NCI-H1436 (cell line): ENCODE results near the gene SYT11.
"Not testable (repeated sequence)": the region's sequence is repeated elsewhere in the genome, so short reads cannot be mapped to it uniquely, and the experiment has no call there.

Experiments
- DNase-seq: peaks from one replicate; lab custom pipeline; 2025; lab: John Stamatoyannopoulos, UW

Gene SYT11

DNA sequence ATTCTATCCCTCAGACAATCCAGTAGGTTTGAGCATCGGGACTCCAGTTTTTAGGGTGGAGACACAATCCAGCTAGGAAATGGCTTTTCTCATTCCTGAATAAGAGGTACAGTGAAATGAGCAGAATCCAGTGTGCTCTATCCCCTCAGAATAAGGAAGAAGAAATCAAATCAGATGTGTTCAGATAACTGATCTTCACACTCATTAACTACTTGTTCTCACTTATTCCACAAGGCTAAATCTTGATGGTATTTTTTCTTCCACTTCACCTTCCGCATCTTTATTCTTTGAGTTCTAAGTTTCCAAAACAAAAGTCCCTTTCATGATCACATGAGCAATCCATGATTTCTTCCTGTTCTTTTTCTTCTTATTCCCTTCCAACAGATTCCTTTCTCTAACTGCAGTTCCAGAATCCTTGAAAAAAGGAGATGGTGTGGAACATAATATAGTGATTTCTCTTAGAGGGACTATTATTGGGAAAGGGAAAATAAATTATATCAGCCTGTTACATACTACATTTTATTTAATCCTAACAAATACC is 1.7 kb downstream of the SYT11 start:
- DNase-seq: no peak

DNA sequence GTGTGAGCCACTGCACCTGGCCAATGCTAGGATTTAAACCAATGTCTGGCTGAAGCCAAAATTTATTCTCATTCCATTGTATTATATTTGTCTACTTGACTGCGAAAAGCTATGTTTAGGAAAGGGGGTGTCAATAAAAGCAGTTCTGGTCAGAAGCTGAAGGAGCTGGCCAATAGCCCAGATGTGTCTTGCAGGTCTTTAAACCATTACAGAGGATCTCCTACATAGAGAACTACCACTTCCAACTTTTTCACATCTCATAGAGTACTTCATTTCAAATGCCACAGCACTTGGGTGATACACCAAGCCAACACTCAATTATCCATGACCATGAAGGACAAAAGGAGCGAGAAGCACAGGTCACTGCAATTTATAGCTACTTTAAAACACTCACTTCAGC is 2.5 kb downstream of the SYT11 start:
- no peak for DNase-seq

DNA sequence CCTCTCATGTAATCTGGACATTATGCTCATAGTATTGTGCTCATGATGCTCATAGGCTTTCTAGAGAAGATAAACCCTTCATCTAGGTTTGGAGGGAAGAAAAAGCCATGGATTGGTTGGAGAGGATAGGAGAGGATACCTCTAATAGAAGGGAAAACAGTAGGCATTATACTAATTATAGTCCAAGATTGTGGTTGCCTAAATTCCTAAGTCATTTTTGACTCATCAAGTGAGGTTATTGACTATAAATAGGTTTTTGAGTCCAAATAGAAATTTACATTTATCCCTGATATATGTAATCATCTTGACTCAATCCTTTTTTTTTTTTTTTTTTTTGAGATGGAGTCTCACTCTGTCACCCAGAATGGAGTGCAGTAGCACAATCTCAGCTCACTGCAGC is 5.0 kb downstream of the SYT11 start:
- no peak for DNase-seq

DNA sequence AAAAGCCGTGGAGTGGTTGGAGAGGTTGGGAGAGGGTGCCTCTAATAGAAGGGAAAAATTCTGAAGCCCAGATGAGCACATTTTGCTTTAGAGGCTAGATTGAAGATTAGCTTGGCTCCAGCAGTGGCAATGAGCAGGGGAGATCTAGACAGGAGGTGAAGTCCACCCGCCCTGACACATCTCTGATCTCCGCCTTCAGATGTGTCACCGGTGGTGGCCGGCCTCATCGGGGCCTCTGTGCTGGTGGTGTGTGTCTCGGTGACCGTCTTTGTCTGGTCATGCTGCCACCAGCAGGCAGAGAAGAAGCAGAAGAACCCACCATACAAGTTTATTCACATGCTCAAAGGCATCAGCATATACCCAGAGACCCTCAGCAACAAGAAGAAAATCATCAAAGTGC is 8.4 kb downstream of the SYT11 start:
- no peak for DNase-seq

DNA sequence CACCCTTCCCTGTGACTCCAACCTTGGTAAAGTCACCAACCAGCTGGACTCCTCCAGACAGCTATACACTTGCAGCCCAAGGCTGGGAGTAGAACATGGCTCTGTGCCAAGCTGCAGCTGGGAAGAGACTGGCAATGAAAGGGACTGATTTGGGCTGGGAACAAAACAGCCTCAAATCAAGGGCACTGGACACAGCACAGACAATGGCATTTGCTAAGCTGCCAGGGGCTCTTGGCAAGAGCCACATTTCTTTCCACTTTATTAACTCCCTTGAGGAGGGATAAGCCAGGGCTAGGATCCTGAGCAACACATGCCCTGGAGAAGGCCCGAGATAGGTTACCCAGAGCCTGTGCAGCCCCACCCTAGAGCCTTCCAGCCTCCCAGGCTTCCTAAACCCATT is 12.0 kb downstream of the SYT11 start:
- DNase-seq: no peak

DNA sequence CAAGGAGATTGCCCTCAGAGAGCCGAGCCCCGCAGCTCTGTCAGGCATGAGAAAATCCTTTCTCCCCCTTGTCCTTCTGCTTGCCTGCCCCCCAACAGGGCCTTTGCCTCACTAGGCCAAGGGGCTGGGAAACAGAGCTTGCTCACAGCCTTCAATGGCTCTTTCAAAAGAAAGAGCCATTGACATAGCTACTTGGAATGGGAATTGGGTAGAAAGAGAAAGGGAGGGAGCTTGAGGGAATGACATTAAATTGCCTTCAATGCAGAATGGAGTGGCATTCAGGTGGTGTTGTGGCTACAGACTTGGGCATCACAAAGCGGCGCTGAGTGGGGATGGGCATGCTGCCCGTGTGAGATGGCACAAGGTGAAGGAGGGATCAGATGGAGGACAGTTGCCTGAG is 13.2 kb downstream of the SYT11 start:
- no peak for DNase-seq

DNA sequence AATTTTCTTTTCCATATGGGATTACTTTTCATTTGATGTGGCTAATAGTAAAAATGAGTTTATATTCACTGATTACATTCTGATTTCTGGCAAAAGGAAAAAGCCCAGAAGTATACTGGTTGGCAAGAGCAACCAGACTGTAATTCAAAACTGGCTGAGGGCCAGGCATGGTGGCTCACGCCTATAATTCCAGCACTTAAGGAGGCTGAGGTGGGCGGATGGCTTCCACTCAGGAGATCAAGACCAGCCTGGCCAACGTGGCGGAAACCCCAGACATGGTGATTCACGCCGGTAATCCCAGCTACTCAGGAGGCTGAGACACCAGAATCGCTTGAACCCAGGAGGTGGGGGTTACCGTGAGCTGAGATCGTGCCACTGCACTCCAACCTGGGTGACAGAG is 14.5 kb downstream of the SYT11 start:
- no peak for DNase-seq

DNA sequence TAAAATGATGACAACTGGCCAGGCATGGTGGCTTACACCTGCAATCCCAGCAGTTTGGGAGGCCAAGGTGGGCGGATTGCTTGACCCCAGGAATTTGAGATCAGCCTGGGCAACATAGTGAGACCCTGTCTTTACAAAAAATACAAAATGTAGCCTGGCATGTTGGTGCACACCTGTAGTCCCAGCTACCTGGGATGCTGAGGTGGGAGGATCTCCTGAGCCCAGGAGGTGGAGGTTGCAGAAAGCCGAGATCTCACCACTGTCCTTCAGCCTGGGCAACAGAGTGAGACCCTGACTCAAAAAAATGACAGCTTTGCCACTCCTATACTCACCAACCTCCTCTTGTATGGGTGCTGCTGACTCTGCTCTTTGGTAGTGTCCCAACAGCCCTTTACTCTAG is 18.6 kb downstream of the SYT11 start:
- DNase-seq: no peak

DNA sequence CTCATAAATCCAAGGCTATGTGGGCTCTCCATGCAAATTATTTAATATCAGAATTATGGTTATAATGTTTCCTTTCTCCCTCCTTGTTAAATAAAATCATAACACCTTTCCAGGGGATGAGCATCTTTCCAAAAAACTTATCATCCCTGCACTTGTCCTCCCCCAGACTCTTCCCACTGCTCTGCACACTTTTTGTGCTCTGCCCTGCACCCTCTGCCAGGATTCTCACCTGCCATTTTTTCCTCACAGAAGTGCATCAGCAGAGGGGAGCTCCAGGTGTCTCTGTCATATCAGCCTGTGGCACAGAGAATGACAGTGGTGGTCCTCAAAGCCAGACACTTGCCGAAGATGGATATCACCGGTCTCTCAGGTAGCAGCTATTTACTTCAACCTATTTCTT is 20.9 kb downstream of the SYT11 start:
- no peak for DNase-seq

DNA sequence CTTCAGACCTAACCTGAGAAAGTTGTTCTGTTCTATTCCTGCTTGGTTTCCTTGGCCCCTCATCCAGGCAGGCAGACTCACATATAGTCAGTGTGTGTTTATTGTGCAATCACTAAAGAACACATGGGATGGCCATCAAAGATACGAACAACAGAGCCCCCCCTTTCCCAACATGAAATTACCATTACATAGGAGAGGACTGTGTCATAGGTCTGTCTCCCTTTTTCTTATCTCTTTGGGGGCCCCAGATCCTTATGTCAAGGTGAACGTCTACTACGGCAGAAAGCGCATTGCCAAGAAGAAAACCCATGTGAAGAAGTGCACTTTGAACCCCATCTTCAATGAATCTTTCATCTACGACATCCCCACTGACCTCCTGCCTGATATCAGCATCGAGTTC is 21.6 kb downstream of the SYT11 start:
- no peak for DNase-seq

DNA sequence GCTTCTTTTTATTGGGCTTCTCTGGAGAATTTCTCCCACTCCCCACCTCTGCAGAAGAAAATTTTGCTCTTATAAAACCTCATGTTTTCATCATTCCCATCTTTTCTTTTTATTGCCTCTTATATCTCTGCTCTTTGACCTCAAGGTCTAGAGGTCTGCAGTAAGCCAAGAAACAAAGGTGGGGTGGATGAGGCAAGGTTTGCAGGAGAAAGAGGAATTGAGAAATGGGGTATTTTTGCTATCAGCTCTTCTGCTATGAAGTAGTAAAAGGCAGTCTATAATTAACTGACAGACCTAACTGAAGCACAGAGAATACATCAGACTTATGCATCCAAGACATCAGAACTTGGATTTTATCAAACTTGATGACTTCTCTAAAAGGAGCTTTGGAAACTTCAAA is 22.9 kb downstream of the SYT11 start:
- DNase-seq: no peak

DNA sequence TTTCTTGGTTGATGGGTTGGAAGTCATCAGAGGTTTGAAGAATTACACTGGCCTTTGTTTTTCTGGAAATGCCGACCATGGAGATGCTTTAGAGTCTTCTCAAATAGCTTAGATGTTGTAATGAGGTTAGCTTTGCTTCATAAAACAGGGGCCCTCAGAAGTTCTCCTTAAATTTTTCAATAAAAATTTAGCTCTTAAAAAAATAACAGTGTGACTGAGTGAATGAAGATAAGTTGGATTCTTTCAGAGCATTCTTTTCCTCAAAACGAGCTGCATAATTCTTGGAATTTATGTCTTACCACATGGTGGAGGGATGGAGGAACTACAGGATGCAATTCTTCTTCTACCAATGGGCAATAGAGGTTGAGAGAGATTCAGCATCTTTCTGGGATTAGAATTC is 23.4 kb downstream of the SYT11 start:
- DNase-seq: no peak

DNA sequence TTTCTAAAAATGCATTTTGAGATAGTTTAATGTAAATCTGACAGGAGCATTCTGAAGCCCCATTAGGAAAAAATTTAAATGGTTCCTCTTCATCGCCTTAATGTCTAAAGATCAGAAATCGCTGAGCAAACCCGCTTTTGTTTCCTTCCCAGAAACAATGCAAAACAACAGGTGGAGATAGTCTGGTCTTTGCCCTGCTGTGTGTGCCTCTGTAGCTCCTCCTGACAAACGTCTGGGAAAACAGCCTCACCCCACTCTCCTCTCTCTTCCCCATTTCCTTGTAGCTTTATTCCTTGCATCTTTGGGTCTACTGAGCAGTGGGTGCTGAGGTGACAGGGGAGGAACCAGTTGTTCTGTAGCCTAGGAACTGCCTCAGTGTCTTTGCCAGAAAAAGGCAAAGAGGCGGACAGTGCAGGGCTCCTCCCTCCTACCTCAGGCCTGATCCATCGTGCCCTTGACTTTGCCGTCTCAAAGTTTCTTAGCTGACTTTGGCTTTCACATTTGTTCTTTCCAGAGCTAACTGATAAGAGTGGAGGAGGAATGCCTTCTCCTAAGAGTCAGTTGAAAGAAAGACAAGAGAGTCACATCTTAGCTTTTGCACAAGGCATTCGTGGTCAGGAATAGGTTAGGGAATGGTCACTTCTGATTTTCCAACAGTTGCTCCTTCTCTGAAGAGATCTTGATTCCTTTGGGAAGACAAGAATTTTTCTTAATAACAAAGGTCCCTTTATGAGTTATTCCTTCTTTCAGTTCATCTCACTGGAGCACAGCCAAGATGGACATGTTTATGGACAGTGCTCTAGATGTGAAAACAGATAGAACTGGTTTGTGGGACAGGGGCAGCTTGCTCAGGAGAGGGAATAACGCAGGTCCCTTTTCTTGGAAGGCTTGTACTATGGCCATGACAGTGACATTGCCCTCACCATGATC is 24.9 kb downstream of the SYT11 start:
- no peak for DNase-seq

DNA sequence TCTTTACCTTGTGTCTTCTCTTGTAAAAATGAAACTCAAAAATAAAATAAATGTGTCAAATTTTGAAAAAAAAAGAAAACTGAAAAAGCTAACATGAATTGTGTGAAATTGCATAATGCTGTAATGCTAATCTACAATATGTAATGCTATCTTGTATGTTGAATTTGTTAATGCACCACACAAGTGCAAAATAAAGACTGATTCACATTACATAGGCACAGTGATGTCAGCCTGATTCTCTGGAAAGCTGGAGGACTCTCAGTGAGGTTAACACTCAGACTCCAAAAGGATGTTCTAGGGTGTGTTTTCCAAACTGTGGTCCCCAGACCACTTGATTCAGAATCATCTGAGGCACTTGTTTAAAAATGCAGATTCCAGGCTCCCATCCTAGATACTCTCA is 25.6 kb downstream of the SYT11 start:
- no peak for DNase-seq

DNA sequence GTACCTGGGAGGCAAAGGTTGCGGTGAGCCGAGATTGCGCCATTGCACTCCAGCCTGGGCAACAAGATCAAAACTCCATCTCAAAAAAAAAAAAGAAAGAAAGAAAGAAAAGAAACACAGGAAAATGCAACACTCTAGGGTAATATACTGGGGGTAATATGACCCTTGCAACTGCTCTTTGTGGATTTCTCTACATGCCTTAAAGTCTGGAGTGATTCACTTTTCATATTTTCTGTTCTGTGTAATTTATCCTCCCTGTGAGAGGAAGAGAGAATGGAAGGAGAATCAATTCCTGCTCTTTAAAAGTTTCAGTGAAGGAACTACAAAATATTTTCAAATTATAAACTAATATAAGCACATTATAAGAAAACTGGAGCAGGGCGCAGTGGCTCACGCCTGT is 29.1 kb downstream of the SYT11 start:
- DNase-seq: no peak

DNA sequence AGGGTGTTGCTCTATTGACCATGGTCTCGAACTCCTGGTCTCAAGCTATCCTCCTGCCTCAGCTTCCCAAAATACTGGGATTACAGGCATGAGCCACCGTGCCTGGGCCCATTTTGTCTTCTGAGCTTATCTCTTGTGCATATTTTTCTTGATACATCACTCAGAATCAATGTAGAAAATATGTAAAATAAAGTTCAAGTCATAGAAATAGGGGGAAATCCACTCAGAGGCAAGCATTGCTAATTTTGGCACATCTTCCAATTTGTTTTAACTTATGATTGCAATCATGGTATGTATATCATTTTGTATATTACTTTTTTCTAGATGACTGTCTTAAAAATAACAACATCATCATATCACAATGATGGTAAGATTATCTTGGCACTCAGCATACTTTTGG is 30.2 kb downstream of the SYT11 start:
- DNase-seq: no peak

DNA sequence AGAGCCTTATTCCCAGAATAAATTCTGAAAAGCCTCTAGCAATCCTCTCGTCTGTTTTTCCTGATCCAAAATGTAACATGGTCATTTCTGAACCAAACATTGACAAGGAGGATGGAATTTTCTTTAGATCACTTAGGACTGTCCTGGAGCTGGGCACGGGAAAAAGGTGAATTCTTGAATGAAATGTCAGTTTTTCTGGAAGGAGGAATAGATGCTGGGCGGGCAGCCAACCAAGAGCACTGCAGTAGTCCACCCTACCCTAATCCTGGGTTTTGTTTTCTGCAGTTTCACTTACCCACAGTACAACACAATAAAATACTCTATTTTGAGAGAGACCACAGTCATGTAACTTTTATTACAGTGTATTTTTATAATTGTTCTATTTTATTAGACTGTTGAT is 30.9 kb downstream of the SYT11 start:
- DNase-seq: no peak

DNA sequence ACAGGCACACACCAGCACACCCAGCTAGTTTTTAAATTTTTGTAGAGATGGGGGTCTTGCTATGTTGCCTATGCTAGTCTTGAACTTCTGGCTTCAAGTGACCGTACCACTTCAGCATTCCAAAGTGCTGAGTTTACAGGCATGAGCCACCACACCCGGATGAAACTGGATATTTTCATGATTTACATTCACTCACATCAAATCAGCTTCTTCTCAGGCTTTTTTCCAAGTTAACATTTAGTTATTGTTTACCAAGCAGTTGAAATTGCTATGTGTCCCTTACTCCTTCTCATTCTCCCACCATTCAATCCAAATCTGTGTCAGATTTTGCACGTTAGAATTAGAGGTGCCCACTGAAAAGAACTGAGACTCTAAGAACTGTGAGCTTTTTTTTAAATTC is 33.4 kb downstream of the SYT11 start:
- no peak for DNase-seq

DNA sequence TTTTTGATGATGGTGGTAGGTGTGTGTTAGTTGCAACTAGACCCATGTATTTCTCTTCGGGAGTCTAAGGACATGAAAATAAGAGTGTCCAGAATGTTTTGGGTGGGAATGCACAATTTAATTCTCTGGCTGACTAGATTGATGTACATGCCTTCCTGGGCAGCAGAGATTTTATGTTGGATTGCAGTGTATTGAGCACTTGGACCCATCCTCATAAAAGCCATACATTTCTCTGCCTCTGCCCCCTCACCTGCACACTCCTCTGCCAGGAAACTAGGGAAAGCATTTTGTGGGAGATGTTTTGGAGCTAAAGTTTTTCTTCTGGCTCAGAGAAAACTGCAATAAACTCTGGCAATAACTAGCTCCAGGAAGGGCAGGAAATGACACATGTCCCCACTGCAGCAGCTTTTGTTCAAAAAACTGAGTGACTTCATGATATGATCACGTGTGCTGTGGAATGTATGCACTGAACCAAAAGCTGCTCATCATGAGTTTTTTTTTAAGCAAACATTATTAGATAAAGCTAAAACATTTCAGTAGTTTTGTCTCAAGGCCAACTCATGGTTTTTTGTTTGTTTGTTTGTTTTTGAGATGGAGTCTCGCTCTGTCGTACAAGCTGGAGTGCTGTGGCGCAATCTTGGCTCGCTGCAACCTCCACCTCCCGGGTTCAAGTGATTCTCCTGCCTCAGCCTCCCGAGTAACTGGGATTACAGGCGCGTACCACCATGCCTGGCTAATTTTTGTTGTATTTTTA is 34.2 kb downstream of the SYT11 start:
- DNase-seq: no peak

DNA sequence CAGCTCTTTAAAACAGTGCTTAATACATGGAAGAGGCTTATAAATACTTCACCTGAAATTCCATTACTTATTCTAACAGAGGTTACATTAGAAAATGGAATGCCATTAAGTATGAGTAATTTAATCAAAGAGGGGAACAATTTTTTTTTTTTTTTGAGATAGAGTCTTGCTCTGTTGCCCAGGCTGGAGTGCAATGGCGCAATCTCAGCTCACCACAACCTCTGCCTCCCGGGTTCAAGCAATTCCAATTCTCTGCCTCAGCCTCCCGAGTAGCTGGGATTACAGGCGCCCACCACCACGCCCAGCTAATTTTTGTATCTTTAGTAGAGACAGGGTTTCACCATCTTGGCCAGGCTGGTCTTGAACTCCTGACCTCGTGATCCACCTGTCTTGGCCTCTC is 36.2 kb downstream of the SYT11 start:
- not testable (repeated sequence) for DNase-seq

DNA sequence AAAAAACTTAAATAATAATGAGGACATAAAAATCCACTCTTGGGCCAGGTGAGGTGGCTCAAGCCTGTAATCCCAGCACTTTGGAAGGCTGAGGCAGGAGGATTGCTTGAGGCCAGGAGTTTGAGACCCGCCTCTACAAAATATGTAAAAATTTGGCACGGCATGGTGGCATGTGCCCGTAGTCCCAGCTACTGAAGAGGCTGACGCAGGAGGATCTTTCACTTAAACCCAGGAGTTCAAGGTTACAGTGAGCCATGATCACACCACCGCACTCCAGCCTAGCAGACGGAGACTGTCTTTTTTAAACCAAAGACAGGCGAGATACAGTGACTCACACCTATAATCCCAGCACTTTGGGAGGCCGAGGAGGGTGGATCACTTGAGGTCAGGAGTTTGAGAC is 37.1 kb downstream of the SYT11 start:
- not testable (repeated sequence) for DNase-seq

DNA sequence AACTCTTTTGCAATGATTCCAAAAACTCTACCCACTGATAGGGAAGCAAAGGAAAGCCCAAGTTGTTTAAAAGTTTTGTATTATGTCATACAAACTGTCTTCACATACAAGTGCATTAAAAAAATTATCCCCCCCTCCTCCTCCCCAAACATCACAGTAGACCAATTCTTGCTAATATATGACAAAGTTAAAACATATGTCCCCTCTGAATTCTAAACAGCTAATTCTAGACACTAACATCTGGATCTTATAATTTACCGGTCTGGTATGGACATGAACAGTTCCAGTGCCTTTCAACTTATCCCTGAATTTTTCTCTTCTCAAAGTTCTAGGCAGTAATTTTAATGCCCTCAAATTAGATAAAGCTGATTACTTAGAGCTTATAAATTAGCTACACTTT is 38.4 kb downstream of the SYT11 start:
- DNase-seq: no peak

DNA sequence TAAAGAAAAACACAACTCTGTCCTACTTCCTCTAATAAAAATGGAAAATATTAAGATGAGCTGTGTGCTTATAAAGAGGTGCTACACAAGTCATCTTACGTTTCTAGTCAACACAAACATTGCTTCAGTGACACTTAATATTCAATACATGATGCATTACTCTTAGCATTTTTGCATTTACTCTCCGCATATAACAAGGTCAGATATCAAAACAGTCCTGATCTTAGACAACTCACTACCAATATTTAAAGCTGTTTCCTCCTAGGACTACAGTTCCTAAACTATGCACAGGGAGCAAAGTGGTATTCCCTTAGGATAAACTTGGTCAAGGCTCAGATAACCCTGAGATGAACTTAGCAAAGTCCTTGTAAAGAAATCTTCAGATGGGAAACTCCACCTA is 39.5 kb downstream of the SYT11 start:
- DNase-seq: no peak
